Fibroblast of upper back skin (primary cell): Measurements from ENCODE around the gene TASOR.

Experiments
- DNase-seq: peaks from one replicate; pipeline ENCODE4 v3.0.0-alpha.2; 2013

The TASOR gene

DNA sequence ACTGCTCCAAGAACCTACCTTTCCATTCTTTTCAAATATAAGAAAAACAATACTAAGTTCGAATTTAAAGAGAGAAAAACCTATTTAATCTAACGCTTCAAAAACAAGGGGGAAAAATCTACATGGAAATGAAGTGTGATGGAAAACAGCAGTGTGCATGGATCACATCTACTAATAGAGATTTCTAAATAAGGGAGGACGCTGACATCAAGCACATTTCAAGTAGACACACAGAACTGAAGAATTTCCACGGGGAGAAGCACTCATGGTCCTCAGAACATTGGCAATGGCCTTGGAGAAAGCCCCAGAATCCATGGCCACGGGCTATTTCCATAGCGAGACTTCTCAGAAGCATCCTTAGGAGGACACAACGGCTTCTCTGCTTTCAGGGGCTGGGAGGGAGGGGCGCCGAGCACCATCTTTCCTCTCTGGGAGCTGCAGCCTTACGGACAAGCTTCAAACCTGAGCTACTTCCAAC is 1.0 kb downstream of the TASOR start:
- DNase-seq, result no peak

DNA sequence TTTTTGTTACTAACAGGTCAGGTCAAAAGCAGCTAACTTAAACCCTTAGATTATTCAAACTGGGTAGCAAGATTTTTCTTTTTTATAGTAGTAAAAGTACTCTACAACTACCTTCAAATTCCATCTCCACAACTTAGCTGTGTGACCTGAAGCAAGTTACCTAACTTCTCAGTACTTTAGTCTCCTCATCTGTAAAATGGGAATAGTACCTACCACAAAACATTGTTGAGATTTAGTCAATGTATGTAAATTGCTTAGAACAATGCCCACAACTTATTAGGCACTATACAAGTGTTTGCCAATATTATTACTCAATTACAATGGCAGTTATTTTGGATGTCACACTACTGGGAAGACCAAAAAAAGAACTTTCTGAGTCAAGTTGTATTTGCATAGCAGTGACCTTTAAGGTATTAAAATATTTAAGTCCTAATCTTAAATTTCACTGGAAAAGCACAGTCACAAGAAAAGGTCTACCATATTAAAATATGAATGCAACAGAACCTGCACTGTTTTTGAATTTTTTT is 2.9 kb downstream of the TASOR start:
- DNase-seq, result no peak

DNA sequence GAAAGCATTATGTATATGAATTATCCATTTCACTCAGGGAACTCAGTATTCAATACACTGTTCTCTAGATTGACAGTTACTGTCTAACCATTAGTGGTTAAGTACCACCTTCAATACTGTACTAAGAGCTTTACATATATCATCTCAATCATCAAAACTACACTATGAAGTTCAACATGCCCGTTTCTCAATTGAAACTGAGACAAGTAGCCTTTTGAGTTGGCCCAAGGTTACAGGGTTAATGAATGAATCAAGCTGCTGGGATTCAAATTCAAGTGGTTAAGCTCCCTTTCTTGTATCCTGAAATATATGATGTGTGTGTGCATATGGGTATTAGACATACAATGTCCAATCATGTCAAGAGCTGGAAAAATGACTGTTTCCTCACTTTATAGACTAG is 5.8 kb downstream of the TASOR start:
- DNase-seq, result no peak

DNA sequence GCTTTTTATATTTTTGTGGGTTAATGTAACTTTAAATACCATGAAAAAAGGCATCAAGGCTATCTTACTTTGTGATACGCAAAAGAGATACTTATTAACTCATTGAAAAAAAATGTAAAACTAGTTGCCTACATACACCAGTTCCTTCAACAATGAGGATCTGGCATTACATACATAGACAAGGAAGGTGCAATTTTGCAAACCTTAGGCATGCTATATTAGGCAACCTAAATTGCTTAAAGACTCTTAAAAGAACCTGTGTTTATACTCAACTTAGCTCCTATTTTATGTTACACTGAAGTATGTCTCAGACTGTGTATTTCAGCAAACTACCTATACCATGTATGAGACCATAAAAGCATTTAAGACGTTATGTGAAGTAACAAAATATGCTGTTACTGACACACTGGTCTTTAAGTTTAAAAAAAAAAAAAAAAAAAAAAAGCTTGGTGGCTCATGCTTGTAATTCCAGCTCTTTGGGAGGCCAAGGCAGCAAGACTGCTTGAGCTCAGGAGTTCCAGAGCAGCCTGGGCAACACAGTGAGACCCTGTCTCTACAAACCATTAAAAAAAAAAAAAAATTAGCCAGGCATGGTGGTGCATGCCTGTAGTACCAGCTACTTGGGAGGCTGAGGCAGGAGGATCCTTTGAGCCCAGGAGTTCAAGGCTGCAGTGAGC is 9.1 kb downstream of the TASOR start:
- no peak for DNase-seq

DNA sequence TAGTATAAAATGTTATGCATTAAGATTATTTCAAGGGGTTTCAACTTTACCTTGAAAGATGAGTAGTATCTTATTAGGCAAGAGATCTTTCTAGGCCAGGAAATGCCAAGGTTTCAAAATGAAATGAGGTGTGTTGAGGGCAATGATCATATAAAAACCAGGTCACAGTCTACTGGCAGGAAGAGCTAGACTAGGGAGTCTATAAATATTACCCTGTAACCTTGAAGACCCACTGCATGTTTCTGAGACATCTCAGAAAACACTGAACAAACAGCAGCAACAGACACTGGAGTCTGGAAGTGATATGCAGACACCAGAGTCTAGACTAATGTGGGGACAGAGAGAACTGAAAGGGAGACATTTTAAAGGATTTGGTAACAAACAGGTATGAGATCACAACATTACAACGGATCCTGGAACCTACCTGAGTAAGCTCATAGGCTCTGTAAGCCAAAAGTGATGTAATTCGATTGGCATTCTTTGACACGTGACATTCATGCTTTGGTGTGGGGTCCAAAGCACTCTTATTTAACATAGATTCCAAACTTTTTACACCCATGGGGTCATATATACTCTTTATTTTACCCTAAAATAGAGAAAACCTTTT is 15.0 kb downstream of the TASOR start:
- DNase-seq, result no peak

DNA sequence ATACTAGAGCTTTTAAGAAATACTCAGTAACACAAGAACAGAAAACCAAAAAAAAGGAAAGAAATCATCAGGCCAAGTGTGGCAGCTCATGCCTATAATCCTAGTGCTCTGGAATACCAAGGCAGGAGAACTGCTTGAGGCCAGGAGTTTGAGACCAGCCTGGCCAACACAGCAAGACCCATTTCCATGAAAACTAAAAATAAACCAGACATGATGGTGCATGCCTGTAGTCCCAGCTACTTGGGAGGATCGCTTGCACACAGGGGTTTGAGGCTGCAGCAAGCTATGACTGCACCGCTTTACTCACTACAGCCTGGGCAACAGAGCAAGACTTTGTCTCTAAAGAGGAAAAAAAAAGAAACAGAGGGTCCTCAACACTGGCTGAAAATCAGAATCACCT is 18.2 kb downstream of the TASOR start:
- DNase-seq, result no peak

DNA sequence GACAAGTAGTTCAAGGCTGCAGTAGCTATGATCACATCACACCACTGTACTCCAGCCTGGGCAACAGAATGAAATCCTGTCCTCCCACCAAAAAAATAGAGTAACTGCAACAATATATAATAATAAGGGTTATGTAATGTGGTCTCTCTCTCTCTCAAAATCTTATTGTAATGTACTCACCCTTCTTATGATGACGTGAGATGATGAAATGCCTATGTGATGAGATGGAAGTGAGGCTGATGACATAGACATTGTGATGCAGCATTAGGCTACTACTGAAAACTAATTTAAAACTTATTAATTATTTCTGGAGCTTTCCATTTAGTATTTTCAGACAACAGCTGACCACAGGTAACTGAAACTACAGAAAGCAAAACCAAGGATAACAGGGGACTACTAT is 27.4 kb downstream of the TASOR start:
- peak; percentile 1 for DNase-seq

DNA sequence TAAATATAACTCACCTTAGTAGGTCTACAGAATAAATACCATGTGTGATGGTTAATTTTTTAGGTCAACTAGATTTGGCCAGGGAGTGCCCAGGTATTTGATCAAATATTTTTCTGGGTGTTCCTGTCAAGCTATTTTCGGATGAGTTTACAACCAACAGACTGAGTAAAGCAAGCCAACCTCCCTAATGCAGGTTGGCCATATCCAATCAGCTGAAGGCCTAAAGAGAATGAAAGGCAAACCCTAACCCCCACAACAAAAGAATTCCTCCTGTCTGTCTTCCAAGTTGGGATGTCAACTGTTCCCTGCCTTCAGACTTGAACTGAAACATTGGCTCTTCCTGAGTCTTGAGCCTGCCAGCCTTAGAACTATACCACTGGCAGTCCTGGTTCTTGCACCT is 28.6 kb downstream of the TASOR start:
- no peak for DNase-seq

DNA sequence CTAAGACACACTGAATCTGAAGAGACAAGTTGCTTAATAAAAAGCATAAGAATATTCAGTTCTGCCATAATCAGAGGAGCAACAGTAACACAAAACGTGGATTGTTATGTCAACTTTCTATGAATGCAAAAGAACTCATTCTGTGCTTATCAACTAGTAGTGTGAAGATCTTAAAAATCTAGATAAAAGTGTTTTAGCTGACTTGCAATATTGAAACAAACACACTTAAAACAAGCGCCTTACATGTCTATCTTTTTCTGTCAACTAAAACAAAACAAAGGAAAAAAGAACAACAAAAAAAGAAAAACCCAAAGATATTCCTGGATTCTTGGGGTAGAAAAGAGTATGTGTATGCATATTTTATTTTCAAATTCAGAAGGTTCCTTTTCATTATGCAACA is 37.7 kb downstream of the TASOR start:
- DNase-seq, result no peak

DNA sequence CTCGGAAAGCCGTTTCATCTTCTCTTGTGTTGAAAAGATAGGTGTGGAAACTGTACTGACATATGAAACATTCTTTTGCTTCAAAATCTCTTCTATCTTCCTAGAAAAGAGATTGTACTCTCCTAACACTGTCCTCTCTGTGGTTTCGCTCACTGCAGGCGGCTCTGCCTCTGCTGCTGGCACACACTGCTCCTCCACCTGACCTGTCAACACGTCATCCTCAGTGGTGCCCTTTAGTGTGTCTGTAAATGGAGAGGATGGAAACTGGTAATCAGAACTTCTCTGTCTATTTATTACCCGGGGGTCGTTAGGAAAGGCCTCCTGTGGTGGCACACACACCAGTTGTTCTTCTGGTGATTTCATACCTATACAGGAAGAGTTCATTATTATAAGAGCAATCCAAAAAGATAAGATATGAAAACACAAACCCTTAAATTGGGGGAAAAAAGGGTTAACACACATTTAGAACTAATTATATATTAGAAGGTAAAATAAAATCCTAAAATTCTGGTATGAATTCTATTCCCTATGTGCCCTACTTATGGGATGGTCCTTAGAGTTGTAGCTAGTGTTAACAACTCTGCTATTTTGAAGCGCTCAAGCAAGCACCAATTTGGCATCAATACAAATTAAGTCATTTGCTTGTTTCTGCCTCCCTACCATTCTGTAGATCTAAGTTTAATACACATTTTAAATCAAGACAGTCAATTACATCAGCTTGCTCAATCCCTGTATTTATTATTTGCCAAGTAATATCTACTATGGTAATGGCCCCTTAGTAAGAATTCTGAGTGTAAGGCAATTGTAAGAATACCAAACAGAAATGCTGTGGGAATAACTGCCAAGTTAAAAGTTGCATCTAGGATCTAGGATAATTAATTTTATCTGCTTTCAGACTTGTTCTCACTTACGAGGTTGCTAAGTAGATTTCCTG is 49.2 kb downstream of the TASOR start:
- no peak for DNase-seq
